IMR-90 (cell line): Measurements from ENCODE around the gene SLC39A3. TPM values are rescaled to one million over a fixed set of nuclear protein-coding genes. Genes with fewer than 3 reads are reported as not detected.

Experiments used
- ATAC-seq: fragments of 200-7000 bp; cut with Tn5 transposase; 2 replicates; pipeline ENCODE4 v1.9.1; 2020; ENCODE audit warnings: low read depth, mild to moderate bottlenecking, moderate library complexity
- BruUV-seq: library from RNA; stranded (reverse); fragments of 400-500 nt; replicated peaks from 2 replicates; lab custom pipeline; 2021; lab: Mats Ljungman, UMichigan
- CTCF ChIA-PET: fragments of 300-600 bp; formaldehyde crosslinking; extraction: SDS; loops from one replicate; lab custom pipeline; 2021; ENCODE audit warnings: antibody characterized with exemption; lab: Yijun Ruan, JAX
- POLR2A ChIA-PET: fragments of 300-600 bp; sonication (Branson Sonifier 250); formaldehyde crosslinking; loops from one replicate; lab custom pipeline; 2022; ENCODE audit warnings: antibody characterized with exemption; ENCODE audit not compliant: unreplicated experiment; lab: Charles Lee
- DNase-seq: peaks from one replicate; pipeline ENCODE4 v3.0.0; 2013
- H2AFZ ChIP-seq: replicated peaks from 2 replicates; pipeline ENCODE3; 2013; ENCODE audit warnings: low read length, mild to moderate bottlenecking; ENCODE audit not compliant: poor library complexity
- H2AK5ac ChIP-seq: 2 replicates; pipeline ENCODE4 v1.6.1; 2013; ENCODE audit warnings: low read depth, low read length, inconsistent platforms
- H2AK9ac ChIP-seq: replicated peaks from 2 replicates; pipeline ENCODE3; 2013; ENCODE audit warnings: mild to moderate bottlenecking, low read depth, low read length, moderate library complexity; ENCODE audit not compliant: poor library complexity
- H2BK120ac ChIP-seq: 2 replicates; pipeline ENCODE4 v1.6.1; 2013; ENCODE audit warnings: low read depth, low read length, inconsistent platforms
- H2BK15ac ChIP-seq: 3 replicates; pipeline ENCODE4 v1.6.1; 2013; ENCODE audit warnings: low read depth, low read length, inconsistent platforms
- H2BK20ac ChIP-seq: 2 replicates; pipeline ENCODE4 v1.6.1; 2013; ENCODE audit warnings: low read depth, mild to moderate bottlenecking, inconsistent platforms, low read length, moderate library complexity
- H2BK5ac ChIP-seq: 2 replicates; pipeline ENCODE4 v1.6.1; 2013; ENCODE audit warnings: mild to moderate bottlenecking, low read depth, low read length, inconsistent platforms; ENCODE audit not compliant: poor library complexity, severe bottlenecking
- H3K14ac ChIP-seq: replicated peaks from 2 replicates; pipeline ENCODE4 v1.6.1; 2013; ENCODE audit warnings: low read depth, low read length, inconsistent platforms
- H3K18ac ChIP-seq: 2 replicates; pipeline ENCODE4 v1.6.1; 2013; ENCODE audit warnings: low read depth, low read length, control low read depth
- H3K23ac ChIP-seq: 2 replicates; pipeline ENCODE4 v1.6.1; 2013; ENCODE audit warnings: low read depth, low read length, inconsistent platforms
- H3K27ac ChIP-seq: 2 replicates; pipeline ENCODE4 v1.5.1; 2013; ENCODE audit warnings: mild to moderate bottlenecking, control low read depth, low read length; ENCODE audit not compliant: insufficient read depth
- H3K27me3 ChIP-seq: 2 replicates; pipeline ENCODE4 v1.6.1; 2013; ENCODE audit warnings: low read length; ENCODE audit not compliant: control insufficient read depth, insufficient read depth
- H3K36me3 ChIP-seq: 2 replicates; pipeline ENCODE4 v1.6.1; 2013; ENCODE audit warnings: low read length, mixed read lengths; ENCODE audit not compliant: control insufficient read depth, insufficient read depth
- H3K4ac ChIP-seq: 2 replicates; pipeline ENCODE4 v1.6.1; 2013; ENCODE audit warnings: low read depth, low read length, inconsistent platforms
- H3K4me1 ChIP-seq: 2 replicates; pipeline ENCODE4 v1.6.1; 2013; ENCODE audit warnings: low read length, mixed read lengths; ENCODE audit not compliant: control insufficient read depth, insufficient read depth
- H3K4me2 ChIP-seq: 2 replicates; pipeline ENCODE4 v1.6.1; 2013; ENCODE audit warnings: low read depth, mild to moderate bottlenecking, control low read depth, low read length, moderate library complexity
- H3K4me3 ChIP-seq: 2 replicates; pipeline ENCODE4 v1.5.1; 2013; ENCODE audit warnings: low read depth, mild to moderate bottlenecking, control low read depth, low read length, moderate library complexity; ENCODE audit not compliant: insufficient read depth
- H3K56ac ChIP-seq: 2 replicates; pipeline ENCODE4 v1.6.1; 2013; ENCODE audit warnings: low read length, inconsistent platforms; ENCODE audit not compliant: insufficient read depth; ENCODE audit errors: extremely low read depth
- H3K79me1 ChIP-seq, 2 experiments: 2 replicates each; pipeline ENCODE4 v1.6.1; 2013; ENCODE audit warnings: low read length in 2 of 2, inconsistent platforms in 1 of 2, low read depth in 1 of 2
- H3K9ac ChIP-seq: 2 replicates; pipeline ENCODE4 v1.6.1; 2013; ENCODE audit warnings: low read depth, low read length, control low read depth
- H3K9me1 ChIP-seq: 2 replicates; pipeline ENCODE4 v1.6.1; 2013; ENCODE audit warnings: low read length, inconsistent platforms; ENCODE audit not compliant: insufficient read depth
- H3K9me3 ChIP-seq: 2 replicates; pipeline ENCODE4 v1.6.1; 2013; ENCODE audit warnings: low read length; ENCODE audit not compliant: control insufficient read depth, insufficient read depth
- H4K20me1 ChIP-seq: 2 replicates; pipeline ENCODE4 v1.6.1; 2013; ENCODE audit warnings: low read length, inconsistent platforms; ENCODE audit not compliant: insufficient read depth
- H4K5ac ChIP-seq: 2 replicates; pipeline ENCODE4 v1.6.1; 2013; ENCODE audit warnings: mild to moderate bottlenecking, low read depth, low read length, control low read depth
- H4K8ac ChIP-seq, 2 experiments: 2 replicates each; pipeline ENCODE4 v1.6.1; 2013; ENCODE audit warnings: low read depth in 2 of 2, low read length in 2 of 2, control low read depth in 1 of 2, inconsistent platforms in 1 of 2
- H4K91ac ChIP-seq: 2 replicates; pipeline ENCODE4 v1.6.1; 2013; ENCODE audit warnings: low read depth, low read length, inconsistent platforms; ENCODE audit not compliant: insufficient read depth
- BHLHE40 ChIP-seq: fragments of 150-350 bp; IDR thresholded peaks from 2 replicates; pipeline ENCODE4 v1.6.1; 2016; ENCODE audit warnings: mild to moderate bottlenecking, low read depth, low read length
- CEBPB ChIP-seq: IDR thresholded peaks from 2 replicates; pipeline ENCODE4 v1.6.1; 2012; ENCODE audit warnings: low read depth, low read length, improper control_type of control experiment
- CHD1 ChIP-seq: IDR thresholded peaks from 2 replicates; pipeline ENCODE4 v1.6.1; 2012; ENCODE audit warnings: low read depth, low read length, improper control_type of control experiment
- CTCF ChIP-seq: conservative IDR thresholded peaks from 2 replicates; pipeline ENCODE4 v1.5.1; 2012; ENCODE audit warnings: mild to moderate bottlenecking, low read depth, low read length, improper control_type of control experiment
- ELK1 ChIP-seq: fragments of 150-350 bp; IDR thresholded peaks from 2 replicates; pipeline ENCODE4 v1.6.1; 2016; ENCODE audit warnings: low read depth, mild to moderate bottlenecking, low read length, moderate library complexity, borderline replicate concordance
- MAZ ChIP-seq: IDR thresholded peaks from 2 replicates; pipeline ENCODE4 v1.6.1; 2012; ENCODE audit warnings: low read depth, mild to moderate bottlenecking, low read length, improper control_type of control experiment, moderate library complexity, borderline replicate concordance
- MXI1 ChIP-seq: IDR thresholded peaks from 2 replicates; pipeline ENCODE4 v1.6.1; 2012; ENCODE audit warnings: low read depth, mild to moderate bottlenecking, low read length, moderate library complexity, borderline replicate concordance
- NFE2L2 ChIP-seq: fragments of 150-350 bp; IDR thresholded peaks from 2 replicates; pipeline ENCODE4 v1.6.1; 2016; ENCODE audit warnings: low read depth, mild to moderate bottlenecking, low read length
- POLR2A ChIP-seq: IDR thresholded peaks from 2 replicates; pipeline ENCODE4 v1.6.1; 2012; ENCODE audit warnings: mild to moderate bottlenecking, low read depth, low read length
- RAD21 ChIP-seq: IDR thresholded peaks from 2 replicates; pipeline ENCODE4 v1.6.1; 2012; ENCODE audit warnings: low read length, improper control_type of control experiment
- RCOR1 ChIP-seq: IDR thresholded peaks from 2 replicates; pipeline ENCODE4 v1.6.1; 2012; ENCODE audit warnings: mild to moderate bottlenecking, low read length, improper control_type of control experiment; ENCODE audit not compliant: insufficient replicate concordance
- RFX5 ChIP-seq: IDR thresholded peaks from 2 replicates; pipeline ENCODE4 v1.8.0; 2012; ENCODE audit warnings: low read depth, mild to moderate bottlenecking, low read length, moderate library complexity
- SMC3 ChIP-seq: fragments of 150-350 bp; IDR thresholded peaks from 2 replicates; pipeline ENCODE4 v1.6.1; 2016; ENCODE audit warnings: low read depth, mild to moderate bottlenecking, antibody characterized with exemption, low read length, moderate library complexity
- USF2 ChIP-seq: fragments of 150-350 bp; IDR thresholded peaks from 2 replicates; pipeline ENCODE4 v1.6.1; 2017; ENCODE audit warnings: mild to moderate bottlenecking, antibody characterized with exemption, low read length, low read depth
- WGBS, 2 experiments: methylation state at CpG; one replicate each; pipeline versions ENCODE4 v1.1.5 to v1.1.7; 2013; ENCODE audit warnings: missing lambda C conversion rate in 2 of 2; ENCODE audit not compliant: insufficient read length in 1 of 2; ENCODE audit errors: extremely low coverage in 2 of 2; 5-methylcytosine and 5-hydroxymethylcytosine counted together
- dilution Hi-C: fragments of 300-500 bp; cut with HindIII; formaldehyde crosslinking; loops from one replicate; pipeline ENCODE4 v1.14.3; 2018; ENCODE audit warnings: low sequenced_read_pairs; ENCODE audit not compliant: unreplicated experiment
- in situ Hi-C: fragments of 300-500 bp; cut with MboI; formaldehyde crosslinking; loops from 3 replicates; pipeline ENCODE4 v1.14.3; 2019; ENCODE audit warnings: low sequenced_read_pairs, inconsistent platforms, mixed read lengths
- intact Hi-C: fragments of 100-400 bp; cut with micrococcal nuclease; formaldehyde crosslinking; loops from 2 replicates; pipeline ENCODE4 v1.10.0; 2022
- polyA plus RNA-seq, 3 experiments: library from polyadenylated mRNA; depleted of rRNA; stranded (reverse); fragments of >200 nt; gene quantifications; 2 replicates each; pipeline ENCODE4 v1.2.3, GENCODE V29; 2012; ENCODE audit warnings: low replicate concordance in 1 of 3
- total RNA-seq: library from RNA; depleted of rRNA; stranded (reverse); fragments of >200 nt; gene quantifications from 2 replicates; pipeline ENCODE4 v1.2.3, GENCODE V29; 2012

Gene SLC39A3
- total and polyA plus RNA-seq, 2 of the 4 experiments (the other 2 are of a cell fraction), result 12.4 to 38.2 TPM

- intact Hi-C loops (loop anchor here (2.0 kb wide), 1 partner anchor 42 kb away; the partner anchor contains the start of gene SLC39A3), in situ Hi-C loops (no loop called here), dilution Hi-C loops (no loop called here)
- Histone ChIP-seq H3K23ac (peak overlapping the region; percentile 90), H2AK9ac (peak overlapping the region; percentile 96), H3K79me1 (peaks cover 17 to 68% of the 10 kb centered on the region in 2 experiments; a peak in 3 of 4 replicates), H2AFZ (peak overlapping the region; percentile 94), H2AK5ac (peak overlapping the region; percentile 64), H2BK20ac (no peak overlapping the region), H2BK5ac (peak overlapping the region; percentile 25), H3K27ac (peak overlapping the region; percentile 58), H3K9me1 (no peaks in the 10 kb centered on the region), H3K56ac (peak overlapping the region; percentile 40; the same call in 1 of the 2 replicates), H4K20me1 (peaks cover 51% of the 10 kb centered on the region), H4K8ac (peak overlapping the region; percentile 19 to 65; a peak in 2 of 4 replicates), H4K5ac (peak overlapping the region; percentile 9; the same call in 1 of the 2 replicates), H3K14ac (peak overlapping the region; percentile 77), H3K4ac (peak overlapping the region; percentile 83), H2BK15ac (no peak overlapping the region), H3K4me1 (peaks cover 4% of the 10 kb centered on the region; the same call in 1 of the 2 replicates), H3K9ac (peak overlapping the region; percentile 76), H3K4me2 (peak overlapping the region; percentile 99), H2BK120ac (no peak overlapping the region), H3K18ac (no peak overlapping the region), H4K91ac (peak overlapping the region; percentile 56; the same call in 1 of the 2 replicates), H3K9me3 (no peaks in the 10 kb centered on the region), H3K4me3 (peak overlapping the region; percentile 81), H3K27me3 (no peaks in the 10 kb centered on the region), H3K36me3 (peaks cover 2% of the 10 kb centered on the region; the same call in 1 of the 2 replicates)
- ATAC-seq (no peak), DNase-seq (no peak)
- TF ChIP-seq NFE2L2 (no peak), CHD1 (no peak), MXI1 (no peak), CEBPB (no peak), POLR2A (no peak), RAD21 (no peak), CTCF (no peak), MAZ (no peak), RCOR1 (no peak), ELK1 (no peak), BHLHE40 (no peak), USF2 (no peak), SMC3 (no peak), RFX5 (no peak)
- WGBS, 2 experiments, result 0% methylated on average over 14 of the region's 24 CpGs; no CpG with 5 or more reads in 1 of the 2 experiments
- CTCF ChIA-PET, result no interaction called here
- no TSS peak for BruUV-seq
- POLR2A ChIA-PET, result no interaction called here
Measured at GRCh38 chr19:2782329-2782935, 42.6 kb upstream of the SLC39A3 start.
